Endothelial cell of umbilical vein (primary cell): ENCODE measurements around the gene GFOD1. TPM values are rescaled to one million over a fixed set of nuclear protein-coding genes. Genes with fewer than 3 reads are reported as not detected.

Experiments
- BruUV-seq: library from RNA; stranded (reverse); fragments of 400-500 nt; replicated peaks from 2 replicates; lab custom pipeline; 2021; lab: Mats Ljungman, UMichigan
- CTCF ChIA-PET: fragments of 300-600, 350-600 bp; sonication (Branson Sonifier 250); formaldehyde crosslinking; loops from one replicate; lab custom pipeline; 2021; ENCODE audit warnings: antibody characterized with exemption, inconsistent platforms; lab: Charles Lee
- POLR2A ChIA-PET: fragments of 300-600, 350-600 bp; sonication (Branson Sonifier 250); formaldehyde crosslinking; loops from one replicate; lab custom pipeline; 2021; ENCODE audit warnings: antibody characterized with exemption, inconsistent platforms; lab: Charles Lee
- DNase-seq: peaks from one replicate; pipeline ENCODE4 v3.0.0-alpha.2; 2011; ENCODE audit warnings: low read depth, low spot score
- FAIRE-seq: peaks from 2 replicates; lab custom pipeline; 2011; peaks lifted over from hg19 to GRCh38; lab: Jason Lieb, UNC
- H2AFZ ChIP-seq: 2 replicates; pipeline ENCODE4 v1.6.0; 2012; ENCODE audit warnings: low read depth, low read length, control low read depth, inconsistent platforms
- H3K27ac ChIP-seq: 2 replicates; pipeline ENCODE4 v1.5.1; 2011; ENCODE audit warnings: low read depth, mild to moderate bottlenecking, control low read depth, low read length, moderate library complexity; ENCODE audit not compliant: insufficient read depth
- H3K27me3 ChIP-seq, 2 experiments: 2 replicates each; pipeline versions ENCODE4 v1.6.0 to v1.6.1; 2011; ENCODE audit warnings: low read length in 2 of 2, mixed read lengths in 1 of 2; ENCODE audit not compliant: control insufficient read depth in 2 of 2, insufficient read depth in 2 of 2
- H3K36me3 ChIP-seq, 2 experiments: 2 replicates in 1 of 2; 3 replicates in 1 of 2; pipeline ENCODE4 v1.5.1; 2011; ENCODE audit warnings: low read length in 2 of 2, mild to moderate bottlenecking in 1 of 2, moderate library complexity in 1 of 2; ENCODE audit not compliant: control insufficient read depth in 2 of 2, insufficient read depth in 2 of 2; ENCODE audit errors: extremely low read depth in 1 of 2
- H3K4me1 ChIP-seq: 3 replicates; pipeline ENCODE4 v1.5.1; 2011; ENCODE audit warnings: mild to moderate bottlenecking, low read length; ENCODE audit not compliant: control insufficient read depth, insufficient read depth; ENCODE audit errors: extremely low read depth
- H3K4me2 ChIP-seq: 2 replicates; pipeline ENCODE4 v1.6.1; 2011; ENCODE audit warnings: low read length, control low read depth, mixed read lengths; ENCODE audit not compliant: insufficient read depth
- H3K4me3 ChIP-seq, 3 experiments: fragments of 200-600 bp in 1 of 3; sonication (generic), shearing (Covaris generic) in 1 of 3; replicated peaks in 1 of 3; 2 replicates each; pipeline ENCODE4 v1.5.1; 2011 to 2016; ENCODE audit warnings: control low read depth in 3 of 3, low read length in 3 of 3, mild to moderate bottlenecking in 2 of 3, inconsistent platforms in 1 of 3, low read depth in 1 of 3, moderate library complexity in 1 of 3; ENCODE audit not compliant: insufficient read depth in 1 of 3
- H3K79me2 ChIP-seq: 2 replicates; pipeline ENCODE4 v1.6.0; 2012; ENCODE audit warnings: low read length, inconsistent platforms; ENCODE audit not compliant: control insufficient read depth, insufficient read depth
- H3K9ac ChIP-seq: replicated peaks from 2 replicates; pipeline ENCODE3; 2011; ENCODE audit warnings: low read length, control low read depth; ENCODE audit not compliant: insufficient read depth; ENCODE audit errors: extremely low read depth
- H3K9me1 ChIP-seq: replicated peaks from 3 replicates; pipeline ENCODE4 v1.6.0; 2011; ENCODE audit warnings: mild to moderate bottlenecking, low read length; ENCODE audit not compliant: control insufficient read depth, insufficient read depth; ENCODE audit errors: extremely low read depth
- H3K9me3 ChIP-seq: replicated peaks from 2 replicates; pipeline ENCODE4 v1.5.1; 2012; ENCODE audit warnings: low read length, inconsistent platforms; ENCODE audit not compliant: control insufficient read depth, insufficient read depth
- H4K20me1 ChIP-seq: replicated peaks from 2 replicates; pipeline ENCODE3; 2011; ENCODE audit warnings: mild to moderate bottlenecking, low read length; ENCODE audit not compliant: control insufficient read depth, insufficient read depth; ENCODE audit errors: extremely low read depth
- EZH2 ChIP-seq: IDR thresholded peaks from 2 replicates; pipeline ENCODE4 v1.6.1; 2012; ENCODE audit warnings: borderline replicate concordance, low read depth, mild to moderate bottlenecking, moderate library complexity, low read length, inconsistent platforms; ENCODE audit not compliant: severe bottlenecking
- FOS ChIP-seq: IDR thresholded peaks from 2 replicates; pipeline ENCODE4 v1.6.1; 2011; ENCODE audit warnings: mild to moderate bottlenecking, low read length, moderate library complexity, borderline replicate concordance; ENCODE audit not compliant: insufficient read depth
- GATA2 ChIP-seq: IDR thresholded peaks from 2 replicates; pipeline ENCODE4 v1.7.0; 2011; ENCODE audit warnings: low read depth, mild to moderate bottlenecking, moderate library complexity, mixed read lengths, low read length; ENCODE audit not compliant: insufficient read length, insufficient read depth
- JUN ChIP-seq: IDR thresholded peaks from 2 replicates; pipeline ENCODE4 v1.6.1; 2011; ENCODE audit warnings: borderline replicate concordance, low read depth; ENCODE audit not compliant: insufficient read length, insufficient read depth
- MYC ChIP-seq: IDR thresholded peaks from one replicate; pipeline ENCODE4 v1.6.1; 2011; ENCODE audit warnings: mild to moderate bottlenecking, low read depth, low read length
- POLR2A ChIP-seq: IDR thresholded peaks from 2 replicates; pipeline ENCODE4 v1.6.1; 2012; ENCODE audit warnings: low read depth, mild to moderate bottlenecking, control low read depth, low read length
- POLR2AphosphoS5 ChIP-seq: IDR thresholded peaks from 2 replicates; pipeline ENCODE4 v1.6.1; 2012; ENCODE audit warnings: low read depth, mild to moderate bottlenecking, control low read depth, low read length, moderate library complexity; ENCODE audit not compliant: insufficient read depth
- dilution Hi-C: fragments of 300-500 bp; cut with MboI; formaldehyde crosslinking; loops from one replicate; pipeline ENCODE4 v1.15.0; 2019; ENCODE audit warnings: low sequenced_read_pairs; ENCODE audit not compliant: extremely low pct_ligation_motif_present
- intact Hi-C: fragments of 100-400 bp; cut with micrococcal nuclease; formaldehyde crosslinking; loops from one replicate; pipeline ENCODE4 v1.10.0; 2022
- polyA plus RNA-seq, 4 experiments: library from polyadenylated mRNA; depleted of rRNA in 3 of 4; stranded (reverse) in 3 of 4; unstranded in 1 of 4; fragments of >200 nt; gene quantifications; 2 replicates each; pipeline versions ENCODE4 v1.2.1 to v1.2.3, GENCODE V29; 2011 to 2012; ENCODE audit warnings: missing spikeins in 1 of 4
- total RNA-seq: library from RNA; stranded (reverse); gene quantifications from 2 replicates; pipeline ENCODE4 v1.2.3, GENCODE V29; 2021
- TF ChIP-seq, protein P1 (sequence below), 2 donors: IDR thresholded peaks; 1 replicate in 1 of 2; 2 replicates in 1 of 2; pipeline ENCODE4 v1.5.1; 2011; ENCODE audit warnings: low read length in 2 of 2, mild to moderate bottlenecking in 2 of 2, moderate library complexity in 2 of 2, control low read depth in 1 of 2, inconsistent platforms in 1 of 2, low read depth in 1 of 2; ENCODE audit not compliant: insufficient read depth in 1 of 2; ENCODE audit errors: extremely low read depth in 1 of 2
- TF ChIP-seq, protein P2 (sequence below): IDR thresholded peaks from 2 replicates; pipeline ENCODE4 v1.6.1; 2011; ENCODE audit not compliant: insufficient read depth, insufficient read length

GFOD1 gene
- total and polyA plus RNA-seq, 2 donors (not counting 3 experiments of a cell fraction or from before 2014, with no cell fraction given): 12.1 to 24.1 TPM

DNA sequence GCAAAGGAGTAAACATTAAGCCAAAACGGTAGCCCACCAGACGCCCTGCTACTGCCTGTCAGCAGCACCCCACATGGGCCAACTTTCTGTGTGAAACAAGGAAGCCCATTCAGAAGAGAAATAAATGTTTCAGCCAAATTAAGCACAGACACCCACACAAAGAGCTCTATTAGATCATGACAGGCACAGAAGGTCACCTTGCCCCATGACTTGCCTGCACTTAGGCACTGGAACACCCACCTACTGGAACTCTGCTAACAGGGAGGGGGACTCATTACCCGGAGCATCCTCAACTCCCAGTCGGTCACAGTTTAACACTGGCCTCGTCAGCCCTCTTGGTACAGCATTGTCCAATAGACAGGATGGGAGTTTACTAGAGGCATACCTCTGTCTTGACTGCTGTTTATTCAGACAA lies 31.8 kb downstream of the GFOD1 start:
- Histone ChIP-seq H3K4me2 (no peak overlapping the region), H3K9me1 (no peaks in the 10 kb centered on the region), H3K36me3 (peaks cover 0 to 7% of the 10 kb centered on the region in 2 experiments), H3K4me3 (no peak overlapping the region), H3K27ac (no peak overlapping the region), H3K4me1 (peaks cover 11% of the 10 kb centered on the region), H3K9ac (no peak overlapping the region), H4K20me1 (no peaks in the 10 kb centered on the region), H3K9me3 (no peaks in the 10 kb centered on the region), H2AFZ (no peak overlapping the region), H3K79me2 (peaks cover 2% of the 10 kb centered on the region), H3K27me3 (no peaks in the 10 kb centered on the region)
- ChIA-PET CTCF (interaction anchor here (0.6 to 1.6 kb wide), 5 partner anchors 10 to 102 kb away, joined by 3 to 4 read pairs (median 3); no protein-coding TSS in a partner anchor), POLR2A (no interaction called here)
- no peak for DNase-seq
- intact Hi-C loops: loop anchor here (2.0 kb wide), 2 partner anchors 31 to 33 kb away; partner anchors contain the start of gene GFOD1
- TF ChIP-seq POLR2A (no peak), MYC (no peak), GATA2 (no peak), JUN (no peak), EZH2 (no peak), FOS (no peak), POLR2AphosphoS5 (no peak)
- TF ChIP-seq, protein P1, sequence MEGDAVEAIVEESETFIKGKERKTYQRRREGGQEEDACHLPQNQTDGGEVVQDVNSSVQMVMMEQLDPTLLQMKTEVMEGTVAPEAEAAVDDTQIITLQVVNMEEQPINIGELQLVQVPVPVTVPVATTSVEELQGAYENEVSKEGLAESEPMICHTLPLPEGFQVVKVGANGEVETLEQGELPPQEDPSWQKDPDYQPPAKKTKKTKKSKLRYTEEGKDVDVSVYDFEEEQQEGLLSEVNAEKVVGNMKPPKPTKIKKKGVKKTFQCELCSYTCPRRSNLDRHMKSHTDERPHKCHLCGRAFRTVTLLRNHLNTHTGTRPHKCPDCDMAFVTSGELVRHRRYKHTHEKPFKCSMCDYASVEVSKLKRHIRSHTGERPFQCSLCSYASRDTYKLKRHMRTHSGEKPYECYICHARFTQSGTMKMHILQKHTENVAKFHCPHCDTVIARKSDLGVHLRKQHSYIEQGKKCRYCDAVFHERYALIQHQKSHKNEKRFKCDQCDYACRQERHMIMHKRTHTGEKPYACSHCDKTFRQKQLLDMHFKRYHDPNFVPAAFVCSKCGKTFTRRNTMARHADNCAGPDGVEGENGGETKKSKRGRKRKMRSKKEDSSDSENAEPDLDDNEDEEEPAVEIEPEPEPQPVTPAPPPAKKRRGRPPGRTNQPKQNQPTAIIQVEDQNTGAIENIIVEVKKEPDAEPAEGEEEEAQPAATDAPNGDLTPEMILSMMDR (IDR thresholded peaks at IDR 0.05; ENCODE audit: extremely low read depth in 1 of 2, insufficient read depth in 1 of 2, low read depth in 1 of 2, low read length in 2 of 2): no peak
- TF ChIP-seq, protein P2, sequence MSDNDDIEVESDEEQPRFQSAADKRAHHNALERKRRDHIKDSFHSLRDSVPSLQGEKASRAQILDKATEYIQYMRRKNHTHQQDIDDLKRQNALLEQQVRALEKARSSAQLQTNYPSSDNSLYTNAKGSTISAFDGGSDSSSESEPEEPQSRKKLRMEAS: no peak
- no TSS peak for BruUV-seq
- dilution Hi-C loops: no loop called here
- FAIRE-seq: no peak
